AML-193 (cell line): Measurements from ENCODE around the gene ACSF3.

Source experiments
- DNase-seq, 2 experiments: peaks; one replicate each; lab custom pipeline; 2025; lab: John Stamatoyannopoulos, UW

Gene ACSF3

GRCh38 chr16:89112377-89113151 lies 18.9 kb downstream of the ACSF3 start:
- DNase-seq = no peak

- DNase-seq = no peak
Measured at GRCh38 chr16:89113152-89113547, 19.5 kb downstream of the ACSF3 start.

GRCh38 chr16:89113661-89114060 lies 20.0 kb downstream of the ACSF3 start:
- DNase-seq = no peak

- DNase-seq = no peak
Measured at GRCh38 chr16:89114159-89114981, 20.7 kb downstream of the ACSF3 start.

- DNase-seq = peak; percentile 96 to 97
Measured at GRCh38 chr16:89115216-89115861, 21.7 kb downstream of the ACSF3 start.

- no peak for DNase-seq
Measured at GRCh38 chr16:89116341-89117226, 22.9 kb downstream of the ACSF3 start.

GRCh38 chr16:89117227-89117974 lies 23.7 kb downstream of the ACSF3 start:
- no peak for DNase-seq

GRCh38 chr16:89117975-89118289 lies 24.3 kb downstream of the ACSF3 start:
- no peak for DNase-seq

- no peak for DNase-seq
Measured at GRCh38 chr16:89118361-89119165, 24.9 kb downstream of the ACSF3 start.

- DNase-seq = no peak
Measured at GRCh38 chr16:89119166-89119621, 25.5 kb downstream of the ACSF3 start.

- no peak for DNase-seq
Measured at GRCh38 chr16:89119661-89120141, 26.0 kb downstream of the ACSF3 start.

- DNase-seq = no peak
Measured at GRCh38 chr16:89120281-89120680, 26.6 kb downstream of the ACSF3 start.

GRCh38 chr16:89120921-89121351 lies 27.3 kb downstream of the ACSF3 start:
- no peak for DNase-seq

GRCh38 chr16:89121691-89122321 lies 28.2 kb downstream of the ACSF3 start:
- no peak for DNase-seq

- DNase-seq = no peak
Measured at GRCh38 chr16:89122322-89122851, 28.7 kb downstream of the ACSF3 start.

- no peak for DNase-seq
Measured at GRCh38 chr16:89123001-89123830, 29.6 kb downstream of the ACSF3 start.

- DNase-seq = no peak
Measured at GRCh38 chr16:89123831-89124100, 30.1 kb downstream of the ACSF3 start.

- no peak for DNase-seq
Measured at GRCh38 chr16:89129378-89129777, 35.7 kb downstream of the ACSF3 start.

- DNase-seq = no peak
Measured at GRCh38 chr16:89130448-89130847, 36.8 kb downstream of the ACSF3 start.
